CD4-positive, CD25-positive, alpha-beta regulatory T cell (primary cell): ENCODE data around the gene ARL2BP. TPM values are rescaled to one million over a fixed set of nuclear protein-coding genes. Genes with fewer than 3 reads are reported as not detected.

Source experiments
- ATAC-seq, 2 donors: fragments of 150-1000 bp; cut with Tn5 transposase; one replicate each; pipeline ENCODE4 v1.10.0; 2021; ENCODE audit warnings: low read depth in 2 of 2, moderate number of reproducible peaks in 2 of 2, moderate library complexity in 1 of 2
- DNase-seq, 3 donors: peaks; one replicate each; pipeline versions ENCODE4 v3.0.0 to v3.0.0-alpha.2; 2012 to 2022; ENCODE audit warnings: mixed read lengths in 1 of 3
- H3K27ac ChIP-seq: one replicate; pipeline ENCODE4 v1.7.0; 2013; ENCODE audit warnings: mild to moderate bottlenecking, low read length; ENCODE audit not compliant: insufficient read depth, poor library complexity, severe bottlenecking
- H3K27me3 ChIP-seq: one replicate; pipeline ENCODE4 v1.7.0; 2013; ENCODE audit warnings: low read length; ENCODE audit not compliant: control insufficient read depth, insufficient read depth
- H3K36me3 ChIP-seq: one replicate; pipeline ENCODE4 v1.7.0; 2013; ENCODE audit warnings: mild to moderate bottlenecking, low read length, moderate library complexity; ENCODE audit not compliant: control insufficient read depth, insufficient read depth
- H3K4me1 ChIP-seq: 2 replicates; pipeline ENCODE4 v1.7.0; 2013; ENCODE audit warnings: mild to moderate bottlenecking, low read length; ENCODE audit not compliant: insufficient read depth, control insufficient read depth, poor library complexity, severe bottlenecking
- H3K4me3 ChIP-seq: one replicate; pipeline ENCODE4 v1.7.0; 2013; ENCODE audit warnings: low read depth, mild to moderate bottlenecking, low read length, moderate library complexity
- H3K9me3 ChIP-seq, 2 experiments: 1 replicate in 1 of 2; 2 replicates in 1 of 2; pipeline ENCODE4 v1.7.0; 2013; ENCODE audit warnings: low read length in 2 of 2, mild to moderate bottlenecking in 1 of 2, moderate library complexity in 1 of 2; ENCODE audit not compliant: control insufficient read depth in 2 of 2
- H3K27ac Mint-ChIP-seq, 3 donors: one replicate each; pipeline ENCODE4 v1.8.0; 2020 to 2022; ENCODE audit warnings: mild to moderate bottlenecking in 3 of 3, mixed read lengths in 3 of 3, moderate library complexity in 2 of 3
- H3K27me3 Mint-ChIP-seq: one replicate; pipeline ENCODE4 v1.8.0; 2022; ENCODE audit warnings: mild to moderate bottlenecking, mixed read lengths
- H3K36me3 Mint-ChIP-seq: one replicate; pipeline ENCODE4 v1.8.0; 2020; ENCODE audit warnings: mixed read lengths
- H3K4me1 Mint-ChIP-seq, 4 donors: one replicate each; pipeline ENCODE4 v1.8.0; 2020 to 2022; ENCODE audit warnings: mixed read lengths in 4 of 4, mild to moderate bottlenecking in 1 of 4
- H3K4me3 Mint-ChIP-seq, 4 donors: one replicate each; pipeline ENCODE4 v1.8.0; 2020 to 2022; ENCODE audit warnings: mild to moderate bottlenecking in 4 of 4, mixed read lengths in 4 of 4, moderate library complexity in 3 of 4
- H3K9me3 Mint-ChIP-seq, 7 donors: one replicate each; pipeline ENCODE4 v1.8.0; 2020 to 2022; ENCODE audit warnings: mixed read lengths in 7 of 7, mild to moderate bottlenecking in 3 of 7, moderate library complexity in 2 of 7
- polyA plus RNA-seq, 4 donors: library from polyadenylated mRNA; unstranded; fragments of 300-500 nt; fragmentation: Illumina TruSeq; gene quantifications; one replicate each; pipeline ENCODE4 v1.2.3, GENCODE V29; 2021
- total RNA-seq: library from RNA; stranded (reverse); gene quantifications from one replicate; pipeline ENCODE4 v1.2.3, GENCODE V29; 2022

ARL2BP gene
- total and polyA plus RNA-seq, 5 donors from 2014 or later = 26.9 to 121 (median 102) TPM

GRCh38 chr16:57238682-57239081, 6.4 kb upstream of the ARL2BP start:
- Mint-ChIP-seq H3K27me3 (peaks cover 4% of the 10 kb centered on the region), H3K27ac (no peak overlapping the region), H3K4me3 (no peak overlapping the region), H3K36me3 (peaks cover 30% of the 10 kb centered on the region), H3K4me1 (peaks cover 0 to 9% (median 0%) of the 10 kb centered on the region in 4 donors), H3K9me3 (no peaks in the 10 kb centered on the region)
- Histone ChIP-seq H3K27ac (no peak overlapping the region), H3K4me3 (no peak overlapping the region), H3K9me3 (no peaks in the 10 kb centered on the region), H3K4me1 (no peaks in the 10 kb centered on the region), H3K27me3 (no peaks in the 10 kb centered on the region), H3K36me3 (peaks cover 44% of the 10 kb centered on the region)
- ATAC-seq (no peak), DNase-seq (no peak)

- Mint-ChIP-seq H3K27me3 (peaks cover 4% of the 10 kb centered on the region), H3K27ac (no peak overlapping the region), H3K4me3 (no peak overlapping the region), H3K36me3 (peaks cover 26% of the 10 kb centered on the region), H3K9me3 (no peaks in the 10 kb centered on the region), H3K4me1 (peaks cover 0 to 7% (median 2%) of the 10 kb centered on the region in 4 donors)
- H3K4me1 ChIP-seq = peaks cover 1% of the 10 kb centered on the region
- DNase-seq (no peak), ATAC-seq (no peak)
- no peak overlapping the region for H3K4me3 ChIP-seq
- no peaks in the 10 kb centered on the region for H3K27me3 ChIP-seq
- H3K9me3 ChIP-seq = no peaks in the 10 kb centered on the region
- H3K27ac ChIP-seq = no peak overlapping the region
- H3K36me3 ChIP-seq = peaks cover 39% of the 10 kb centered on the region
These were observed 6.0 kb upstream of the ARL2BP start for GRCh38 chr16:57239107-57239506.

GRCh38 chr16:57240851-57241250, 4.2 kb upstream of the ARL2BP start:
- Mint-ChIP-seq H3K27ac (peak overlapping the region in 2 of 3 donors; percentile 10 to 24), H3K27me3 (peaks cover 4% of the 10 kb centered on the region), H3K36me3 (peaks cover 14% of the 10 kb centered on the region), H3K4me1 (peaks cover 8 to 15% (median 10%) of the 10 kb centered on the region in 4 donors), H3K9me3 (no peaks in the 10 kb centered on the region), H3K4me3 (peak overlapping the region in 2 of 4 donors; percentile 1 to 90)
- ATAC-seq (no peak), DNase-seq (no peak)
- no peak overlapping the region for H3K27ac ChIP-seq
- H3K4me1 ChIP-seq = peaks cover 13% of the 10 kb centered on the region
- no peaks in the 10 kb centered on the region for H3K9me3 ChIP-seq
- peaks cover 24% of the 10 kb centered on the region for H3K36me3 ChIP-seq
- no peaks in the 10 kb centered on the region for H3K27me3 ChIP-seq
- H3K4me3 ChIP-seq = no peak overlapping the region

GRCh38 chr16:57242650-57243049, 2.4 kb upstream of the ARL2BP start:
- DNase-seq (no peak), ATAC-seq (no peak)
- Mint-ChIP-seq H3K27ac (no peak overlapping the region), H3K36me3 (peaks cover 7% of the 10 kb centered on the region), H3K27me3 (peaks cover 4% of the 10 kb centered on the region), H3K9me3 (no peaks in the 10 kb centered on the region), H3K4me1 (peaks cover 10 to 20% (median 14%) of the 10 kb centered on the region in 4 donors), H3K4me3 (peak overlapping the region in 1 of 4 donors; percentile 54)
- H3K27ac ChIP-seq = no peak overlapping the region
- H3K27me3 ChIP-seq = no peaks in the 10 kb centered on the region
- peaks cover 17% of the 10 kb centered on the region for H3K4me1 ChIP-seq
- H3K4me3 ChIP-seq = no peak overlapping the region
- peaks cover 16% of the 10 kb centered on the region for H3K36me3 ChIP-seq
- H3K9me3 ChIP-seq = no peaks in the 10 kb centered on the region

- H3K36me3 Mint-ChIP-seq = peaks cover 11% of the 10 kb centered on the region
- Histone ChIP-seq H3K9me3 (no peaks in the 10 kb centered on the region), H3K27me3 (no peaks in the 10 kb centered on the region), H3K36me3 (peaks cover 14% of the 10 kb centered on the region), H3K4me1 (peaks cover 17% of the 10 kb centered on the region), H3K27ac (peak overlapping the region; percentile 86), H3K4me3 (peak overlapping the region; percentile 90)
- peaks cover 4% of the 10 kb centered on the region for H3K27me3 Mint-ChIP-seq
- peak overlapping the region; percentile 90 to 96 (median 95) for H3K4me3 Mint-ChIP-seq
- peak overlapping the region; percentile 94 to 98 (median 96) for H3K27ac Mint-ChIP-seq
- no peaks in the 10 kb centered on the region for H3K9me3 Mint-ChIP-seq
- peaks cover 10 to 20% (median 14%) of the 10 kb centered on the region in 4 donors for H3K4me1 Mint-ChIP-seq
- no peak for DNase-seq
- ATAC-seq = no peak
These were observed 644 bp upstream of the ARL2BP start for GRCh38 chr16:57244463-57244766.

GRCh38 chr16:57245472-57246113, 534 bp downstream of the ARL2BP start:
- peaks cover 24% of the 10 kb centered on the region for H3K36me3 ChIP-seq
- no peaks in the 10 kb centered on the region for H3K9me3 Mint-ChIP-seq
- peaks cover 10 to 20% (median 14%) of the 10 kb centered on the region in 4 donors for H3K4me1 Mint-ChIP-seq
- H3K4me3 Mint-ChIP-seq = peak overlapping the region; percentile 74 to 94 (median 90)
- peak overlapping the region; percentile 63 to 75 (median 71) for H3K27ac Mint-ChIP-seq
- DNase-seq = peak in 1 of 3 donors; percentile 24
- peak in 1 of 2 donors; percentile 3 for ATAC-seq
- peaks cover 17% of the 10 kb centered on the region for H3K4me1 ChIP-seq
- peak overlapping the region; percentile 86 for H3K27ac ChIP-seq
- peaks cover 11% of the 10 kb centered on the region for H3K36me3 Mint-ChIP-seq
- peaks cover 4% of the 10 kb centered on the region for H3K27me3 Mint-ChIP-seq
- no peaks in the 10 kb centered on the region for H3K9me3 ChIP-seq
- no peaks in the 10 kb centered on the region for H3K27me3 ChIP-seq
- peak overlapping the region; percentile 63 for H3K4me3 ChIP-seq

GRCh38 chr16:57251352-57251751, 6.3 kb downstream of the ARL2BP start:
- no peak overlapping the region for H3K4me3 Mint-ChIP-seq
- ATAC-seq = no peak
- no peak overlapping the region for H3K4me3 ChIP-seq
- peaks cover 53% of the 10 kb centered on the region for H3K36me3 ChIP-seq
- no peaks in the 10 kb centered on the region for H3K4me1 ChIP-seq
- H3K27ac Mint-ChIP-seq = no peak overlapping the region
- H3K4me1 Mint-ChIP-seq = peaks cover 0 to under 1% (median 0%) of the 10 kb centered on the region in 4 donors
- peaks cover 0 to 4% (median 0%) of the 10 kb centered on the region in 7 donors for H3K9me3 Mint-ChIP-seq
- DNase-seq = no peak
- H3K27ac ChIP-seq = no peak overlapping the region
- H3K27me3 ChIP-seq = no peaks in the 10 kb centered on the region
- H3K36me3 Mint-ChIP-seq = peaks cover 22% of the 10 kb centered on the region
- peaks cover 0 to 2% of the 10 kb centered on the region in 2 experiments for H3K9me3 ChIP-seq
- H3K27me3 Mint-ChIP-seq = no peaks in the 10 kb centered on the region

GRCh38 chr16:57252148-57252721, 7.2 kb downstream of the ARL2BP start:
- H3K9me3 Mint-ChIP-seq = peaks cover 0 to 4% (median 0%) of the 10 kb centered on the region in 7 donors
- H3K36me3 ChIP-seq = peaks cover 53% of the 10 kb centered on the region
- H3K36me3 Mint-ChIP-seq = peaks cover 22% of the 10 kb centered on the region
- H3K27ac Mint-ChIP-seq = no peak overlapping the region
- no peaks in the 10 kb centered on the region for H3K4me1 Mint-ChIP-seq
- H3K4me1 ChIP-seq = no peaks in the 10 kb centered on the region
- no peak for DNase-seq
- peaks cover 0 to 2% of the 10 kb centered on the region in 2 experiments for H3K9me3 ChIP-seq
- no peak overlapping the region for H3K4me3 ChIP-seq
- no peaks in the 10 kb centered on the region for H3K27me3 Mint-ChIP-seq
- H3K4me3 Mint-ChIP-seq = no peak overlapping the region
- H3K27me3 ChIP-seq = no peaks in the 10 kb centered on the region
- no peak for ATAC-seq
- H3K27ac ChIP-seq = no peak overlapping the region
